IPS-20b (cell line): ENCODE results near the gene TMEM225B.
A peak's percentile ranks its signal among the peaks of the same experiment; 100 is the strongest.
"Not testable (repeated sequence)": the region's sequence is repeated elsewhere in the genome, so short reads cannot be mapped to it uniquely, and the experiment has no call there.

Experiments used
- H3K27ac ChIP-seq: one replicate; pipeline ENCODE4 v1.5.1; 2013; ENCODE audit warnings: low read length
- H3K27me3 ChIP-seq: 2 replicates; pipeline ENCODE4 v1.6.1; 2013; ENCODE audit warnings: mild to moderate bottlenecking, low read length, inconsistent platforms; ENCODE audit not compliant: insufficient read depth
- H3K36me3 ChIP-seq: 2 replicates; pipeline ENCODE4 v1.6.1; 2013; ENCODE audit warnings: low read depth, mild to moderate bottlenecking, inconsistent platforms, low read length, moderate library complexity; ENCODE audit not compliant: insufficient read depth
- H3K4me1 ChIP-seq: 2 replicates; pipeline ENCODE4 v1.6.1; 2013; ENCODE audit warnings: mild to moderate bottlenecking, control low read depth, inconsistent platforms, low read length, moderate library complexity; ENCODE audit not compliant: insufficient read depth
- H3K4me3 ChIP-seq: 2 replicates; pipeline ENCODE4 v1.5.1; 2013; ENCODE audit warnings: mild to moderate bottlenecking, low read length, inconsistent platforms
- H3K9ac ChIP-seq: 2 replicates; pipeline ENCODE4 v1.6.1; 2013; ENCODE audit warnings: low read depth, mild to moderate bottlenecking, inconsistent platforms, low read length, moderate library complexity
- H3K9me3 ChIP-seq: 2 replicates; pipeline ENCODE4 v1.6.1; 2013; ENCODE audit warnings: mild to moderate bottlenecking, low read depth, low read length, inconsistent platforms; ENCODE audit not compliant: insufficient read depth

Gene TMEM225B

GRCh38 chr7:99580778-99581332 lies 17.2 kb upstream of the TMEM225B start:
- not testable (repeated sequence) for H3K27me3 ChIP-seq, H3K9me3 ChIP-seq, H3K4me1 ChIP-seq, H3K36me3 ChIP-seq
- peak overlapping the region; percentile 77 for H3K4me3 ChIP-seq
- H3K27ac ChIP-seq: peak overlapping the region; percentile 16
- peak overlapping the region; percentile 92 for H3K9ac ChIP-seq

GRCh38 chr7:99588868-99589267 lies 9.2 kb upstream of the TMEM225B start:
- no peaks in the 10 kb centered on the region for H3K36me3 ChIP-seq
- no peak overlapping the region for H3K27ac ChIP-seq
- H3K27me3 ChIP-seq: no peaks in the 10 kb centered on the region
- H3K9ac ChIP-seq: no peak overlapping the region
- peaks cover 9% of the 10 kb centered on the region; the same call in 1 of the 2 replicates for H3K9me3 ChIP-seq
- H3K4me3 ChIP-seq: no peak overlapping the region
- no peaks in the 10 kb centered on the region for H3K4me1 ChIP-seq

GRCh38 chr7:99594948-99595745 lies 2.9 kb upstream of the TMEM225B start:
- no peak overlapping the region for H3K27ac ChIP-seq

DNA sequence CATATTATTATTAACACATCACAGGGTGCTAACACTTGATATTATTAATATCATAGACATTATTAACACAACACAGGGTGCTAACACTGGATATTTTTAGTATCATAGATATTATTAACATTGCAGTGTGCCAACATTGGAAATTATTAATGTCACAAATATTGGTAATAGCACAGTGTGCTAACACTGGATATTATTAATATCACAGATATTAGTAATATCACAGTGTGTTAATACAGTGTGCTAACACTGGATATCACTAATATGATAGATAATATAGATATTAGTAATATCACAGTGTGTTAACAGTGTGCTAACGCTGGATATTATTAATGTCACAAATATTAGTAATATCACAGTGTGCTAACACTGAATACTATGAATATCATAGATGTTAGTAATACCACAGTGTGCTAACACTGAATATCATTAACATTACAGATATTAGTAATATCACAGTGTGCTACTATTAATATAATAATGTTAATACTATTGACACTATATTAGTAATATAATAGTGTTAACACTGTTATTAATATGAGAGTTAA lies 1.6 kb upstream of the TMEM225B start:
- Histone ChIP-seq H3K4me1 (no peaks in the 10 kb centered on the region), H3K36me3 (no peaks in the 10 kb centered on the region), H3K27ac (no peak overlapping the region), H3K9me3 (peaks cover 14% of the 10 kb centered on the region), H3K27me3 (no peaks in the 10 kb centered on the region), H3K4me3 (no peak overlapping the region), H3K9ac (no peak overlapping the region)

More at GRCh38 chr7:99594948-99595745, 2.9 kb upstream of the TMEM225B start:
- no peak overlapping the region for H3K4me3 ChIP-seq
- H3K36me3 ChIP-seq: no peaks in the 10 kb centered on the region
- no peaks in the 10 kb centered on the region for H3K27me3 ChIP-seq
- H3K9me3 ChIP-seq: peaks cover 18% of the 10 kb centered on the region
- H3K4me1 ChIP-seq: no peaks in the 10 kb centered on the region
- H3K9ac ChIP-seq: no peak overlapping the region

DNA sequence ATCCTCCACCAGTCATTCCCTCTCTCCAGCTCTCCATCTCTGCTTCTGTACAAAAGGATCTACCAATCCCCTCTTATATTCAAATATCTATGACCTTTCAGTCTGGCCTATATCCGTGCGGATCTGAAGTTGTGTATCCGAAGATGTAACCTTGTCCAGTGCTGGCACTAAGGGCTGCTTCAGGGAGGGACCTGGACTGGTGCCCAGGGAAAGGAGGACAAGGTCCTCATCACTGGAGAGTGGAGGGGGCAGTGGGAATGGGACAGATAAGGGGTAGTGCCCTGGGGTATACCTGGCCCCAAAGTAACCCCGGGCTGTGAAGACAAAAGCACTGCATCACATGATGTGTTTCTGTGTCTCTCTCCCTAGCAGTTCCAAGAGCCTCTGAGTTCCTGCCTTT lies 1.8 kb downstream of the TMEM225B start:
- peaks cover 6% of the 10 kb centered on the region; the same call in 1 of the 2 replicates for H3K9me3 ChIP-seq
- H3K27me3 ChIP-seq: no peaks in the 10 kb centered on the region
- H3K4me3 ChIP-seq: no peak overlapping the region
- no peak overlapping the region for H3K9ac ChIP-seq
- H3K27ac ChIP-seq: no peak overlapping the region
- H3K36me3 ChIP-seq: no peaks in the 10 kb centered on the region
- H3K4me1 ChIP-seq: no peaks in the 10 kb centered on the region

GRCh38 chr7:99601656-99602310 lies 3.7 kb downstream of the TMEM225B start:
- no peak overlapping the region for H3K4me3 ChIP-seq
- no peaks in the 10 kb centered on the region for H3K27me3 ChIP-seq
- H3K4me1 ChIP-seq: no peaks in the 10 kb centered on the region
- H3K9ac ChIP-seq: no peak overlapping the region
- H3K27ac ChIP-seq: no peak overlapping the region
- no peaks in the 10 kb centered on the region for H3K9me3 ChIP-seq
- H3K36me3 ChIP-seq: no peaks in the 10 kb centered on the region

DNA sequence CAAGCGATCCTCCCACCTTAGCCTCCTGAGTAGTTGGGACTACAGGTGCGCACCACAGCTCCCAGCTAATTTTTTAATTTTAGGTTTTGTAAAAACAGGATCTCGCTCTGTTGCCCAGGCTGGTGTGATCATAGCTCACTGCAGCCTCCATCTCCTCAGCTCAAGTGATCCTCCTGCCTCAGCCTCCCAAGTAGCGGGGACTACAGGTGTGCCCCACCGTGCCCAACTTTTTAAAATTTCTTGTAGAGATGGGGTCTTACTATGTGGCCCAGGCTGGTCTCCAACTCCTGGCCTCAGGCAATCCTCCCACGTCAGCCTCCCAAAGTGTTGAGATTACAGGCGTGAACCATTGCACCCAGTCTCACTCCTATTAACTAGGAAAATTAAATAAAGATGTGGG lies 7.5 kb downstream of the TMEM225B start:
- H3K27ac ChIP-seq: no peak overlapping the region
- no peaks in the 10 kb centered on the region for H3K9me3 ChIP-seq
- no peak overlapping the region for H3K9ac ChIP-seq
- H3K4me1 ChIP-seq: no peaks in the 10 kb centered on the region
- peaks cover 4% of the 10 kb centered on the region for H3K27me3 ChIP-seq
- no peak overlapping the region for H3K4me3 ChIP-seq
- no peaks in the 10 kb centered on the region for H3K36me3 ChIP-seq

GRCh38 chr7:99606531-99606930 lies 8.5 kb downstream of the TMEM225B start:
- no peak overlapping the region for H3K9ac ChIP-seq

DNA sequence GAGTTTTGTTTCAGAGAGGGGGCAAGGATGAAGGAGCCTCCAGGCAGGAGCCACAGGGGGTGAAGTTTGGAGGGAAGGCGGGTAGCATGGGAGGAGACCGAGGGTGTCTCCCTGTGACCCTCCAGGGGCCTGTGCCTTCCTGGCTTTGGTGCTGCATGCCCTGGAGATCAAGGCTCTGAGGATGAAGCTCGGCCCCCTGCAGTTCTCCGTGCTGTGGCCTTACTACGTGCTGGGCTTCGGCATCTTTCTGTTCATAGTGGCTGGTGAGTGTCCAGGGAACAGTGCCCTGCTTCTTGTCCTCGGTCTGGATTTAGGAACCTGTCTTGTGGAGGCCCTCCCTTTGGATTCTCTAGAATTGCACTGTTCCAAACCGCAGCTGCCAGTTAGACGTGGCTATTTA lies 9.5 kb downstream of the TMEM225B start:
- Histone ChIP-seq H3K9ac (no peak overlapping the region), H3K27ac (no peak overlapping the region), H3K4me3 (no peak overlapping the region), H3K36me3 (no peaks in the 10 kb centered on the region), H3K27me3 (peaks cover 6% of the 10 kb centered on the region), H3K4me1 (no peaks in the 10 kb centered on the region), H3K9me3 (no peaks in the 10 kb centered on the region)

More at GRCh38 chr7:99606531-99606930, 8.5 kb downstream of the TMEM225B start:
- no peaks in the 10 kb centered on the region for H3K4me1 ChIP-seq
- H3K27me3 ChIP-seq: peaks cover 6% of the 10 kb centered on the region
- H3K9me3 ChIP-seq: no peaks in the 10 kb centered on the region
- H3K4me3 ChIP-seq: no peak overlapping the region
- no peak overlapping the region for H3K27ac ChIP-seq
- no peaks in the 10 kb centered on the region for H3K36me3 ChIP-seq

GRCh38 chr7:99614495-99614894 lies 16.4 kb downstream of the TMEM225B start:
- Histone ChIP-seq H3K27ac (no peak overlapping the region), H3K27me3 (peaks cover 6% of the 10 kb centered on the region), H3K9me3 (no peaks in the 10 kb centered on the region), H3K9ac (no peak overlapping the region), H3K36me3 (peaks cover 15% of the 10 kb centered on the region), H3K4me1 (peaks cover 10% of the 10 kb centered on the region), H3K4me3 (no peak overlapping the region)

- H3K4me1 ChIP-seq: peaks cover 10% of the 10 kb centered on the region
- H3K4me3 ChIP-seq: peak overlapping the region; percentile 75
- H3K36me3 ChIP-seq: peaks cover 30% of the 10 kb centered on the region
- peak overlapping the region; percentile 85; the same call in 1 of the 2 replicates for H3K9ac ChIP-seq
- H3K27ac ChIP-seq: peak overlapping the region; percentile 89
- H3K9me3 ChIP-seq: no peaks in the 10 kb centered on the region
- H3K27me3 ChIP-seq: no peaks in the 10 kb centered on the region
Observed at GRCh38 chr7:99615989-99616358, 17.9 kb downstream of the TMEM225B start.
